ENCODE data around the gene WDR33. TPM values are rescaled to one million over a fixed set of nuclear protein-coding genes. Genes with fewer than 3 reads are reported as not detected.

Gene WDR33
- total and polyA plus RNA-seq, 9 of the 15 experiments (the other 6 are each of a cell fraction or from before 2014, with no cell fraction given): 24.2 to 57.4 (median 38.4) TPM

DNA sequence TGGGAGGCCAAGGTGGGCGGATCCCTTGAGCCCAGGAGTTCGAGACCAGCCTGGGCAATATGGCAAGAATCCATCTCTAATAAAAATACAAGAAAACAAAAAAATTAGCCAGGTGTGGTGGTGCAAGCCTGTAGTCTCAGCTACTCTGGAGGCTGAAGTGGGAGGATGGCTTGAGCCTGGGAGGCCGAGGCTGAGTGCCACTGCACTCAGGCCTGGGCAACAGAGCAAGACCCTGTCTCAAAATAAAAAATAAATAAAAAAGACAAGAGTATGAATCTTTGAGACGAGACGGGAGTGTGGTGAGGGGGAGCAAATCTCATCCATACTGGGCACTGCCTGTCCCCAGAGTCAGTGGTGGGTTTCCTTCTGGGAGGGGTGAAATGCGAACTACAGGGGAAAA lies 152.8 kb downstream of the WDR33 start:
- no TSS peak for BruUV-seq (replicated peaks)
- POLR2A ChIA-PET: no interaction called here
- no peak overlapping the region for H3K4me2 ChIP-seq (ENCODE audit: insufficient read depth, low read length)
- no peak overlapping the region for H3K9ac ChIP-seq (ENCODE audit: insufficient read depth in 1 of 2, low read depth in 2 of 2, low read length in 2 of 2)
- H3K4me3 ChIP-seq: no peak overlapping the region
- no peaks in the 10 kb centered on the region for H3K9me1 ChIP-seq (ENCODE audit: control insufficient read depth, insufficient read depth, low read length)
- no peaks in the 10 kb centered on the region for H3K36me3 ChIP-seq (ENCODE audit: control insufficient read depth, insufficient read depth, low read length)
- DNase-seq (ENCODE audit: extremely low read depth in 1 of 4, low spot score in 3 of 4) (no peak), FAIRE-seq (peak; percentile 61), ATAC-seq (no peak)
- TF ChIP-seq RBM22 (IDR thresholded peaks at IDR 0.05; ENCODE audit: low read depth, low read length, poor library complexity, severe bottlenecking) (no peak), ZNF121 (CRISPR knock-in tag; conservative IDR thresholded peaks at IDR 0.05) (peak; percentile 56), MTA3 (IDR thresholded peaks at IDR 0.05; ENCODE audit: borderline replicate concordance) (no peak), MAFF (IDR thresholded peaks at IDR 0.05; ENCODE audit: low read length) (no peak), RBM15 (IDR thresholded peaks at IDR 0.05; ENCODE audit: insufficient read depth, low read length) (no peak), POLR2AphosphoS5 (IDR thresholded peaks at IDR 0.05; ENCODE audit: control insufficient read depth, insufficient read depth, low read depth, low read length) (no peak), ZNF124 (CRISPR knock-in tag; IDR thresholded peaks at IDR 0.05) (no peak), NRF1 (conservative IDR thresholded peaks at IDR 0.05 in 1 of 2, IDR thresholded peaks at IDR 0.05 in 1 of 2) (no peak)
- no peak overlapping the region for H3K27ac ChIP-seq (ENCODE audit: extremely low read depth, low read depth, low read length)
- intact Hi-C loops (cut with micrococcal nuclease) (no loop called here), in situ Hi-C loops (cut with MboI) (no loop called here)
- peaks cover 8% of the 10 kb centered on the region for H4K20me1 ChIP-seq (replicated peaks; ENCODE audit: control insufficient read depth, insufficient read depth, low read length)
- peaks cover 36 to 69% of the 10 kb centered on the region in 2 experiments for H3K27me3 ChIP-seq (ENCODE audit: control insufficient read depth in 2 of 2, insufficient read depth in 2 of 2, low read length in 2 of 2)
- no peaks in the 10 kb centered on the region; the same call in 1 of the 2 replicates for H3K9me3 ChIP-seq (replicated peaks; ENCODE audit: control insufficient read depth, insufficient read depth, low read depth, low read length)
- H2AFZ ChIP-seq (ENCODE audit: low read depth, low read length): no peak overlapping the region
- 15% methylated on average over 6 of the region's 6 CpGs for WGBS (ENCODE audit: insufficient coverage, low coverage, missing lambda C conversion rate)
- CTCF ChIA-PET (ENCODE audit: low intra/inter-chr PET ratio): no interaction called here
- no peaks in the 10 kb centered on the region for H3K79me2 ChIP-seq (ENCODE audit: control insufficient read depth, insufficient read depth, low read length)
- peaks cover 2 to 11% of the 10 kb centered on the region in 2 experiments; a peak in 3 of 5 replicates for H3K4me1 ChIP-seq (replicated peaks in 1 of 2; ENCODE audit: control insufficient read depth in 2 of 2, insufficient read depth in 2 of 2, low read length in 2 of 2)
